OCI-LY1 (cell line): Measurements from ENCODE around the gene RPS21.

Experiments
- H2AFZ ChIP-seq: fragments of 200-600 bp; sonication (generic), shearing (Covaris generic); 2 replicates; pipeline ENCODE4 v1.6.0; 2014; ENCODE audit warnings: antibody characterized with exemption, mild to moderate bottlenecking, low read length
- H3F3A ChIP-seq: fragments of 200-600 bp; sonication (generic), shearing (Covaris generic); 2 replicates; pipeline ENCODE4 v1.6.0; 2014; ENCODE audit warnings: mild to moderate bottlenecking, antibody characterized with exemption, low read length, moderate library complexity; ENCODE audit not compliant: insufficient read depth
- H3K27ac ChIP-seq: fragments of 200-600 bp; sonication (generic); 2 replicates; pipeline ENCODE4 v1.5.1; 2014; ENCODE audit warnings: low read length, mixed run types, mild to moderate bottlenecking, low read depth; ENCODE audit not compliant: poor library complexity, severe bottlenecking
- H3K27me3 ChIP-seq: fragments of 200-600 bp; sonication (generic); 2 replicates; pipeline ENCODE4 v1.6.0; 2014; ENCODE audit warnings: antibody characterized with exemption, mild to moderate bottlenecking, low read length, moderate library complexity; ENCODE audit not compliant: insufficient read depth
- H3K36me3 ChIP-seq: fragments of 200-600 bp; sonication (generic); 2 replicates; pipeline ENCODE4 v1.6.1; 2014; ENCODE audit warnings: mild to moderate bottlenecking, antibody characterized with exemption, low read length, moderate library complexity, mixed read lengths; ENCODE audit not compliant: insufficient read depth
- H3K4me1 ChIP-seq: fragments of 200-600 bp; sonication (generic); 2 replicates; pipeline ENCODE4 v1.5.1; 2014; ENCODE audit warnings: mild to moderate bottlenecking, low read length, moderate library complexity; ENCODE audit not compliant: insufficient read depth, severe bottlenecking
- H3K4me2 ChIP-seq: fragments of 200-600 bp; sonication (generic), shearing (Covaris generic); 2 replicates; pipeline ENCODE4 v1.6.1; 2014; ENCODE audit warnings: low read length
- H3K4me3 ChIP-seq: fragments of 200-600 bp; sonication (generic); 2 replicates; pipeline ENCODE4 v1.5.1; 2014; ENCODE audit warnings: low read length, low read depth, mild to moderate bottlenecking, mixed read lengths; ENCODE audit not compliant: poor library complexity, severe bottlenecking
- H3K79me2 ChIP-seq: fragments of 200-600 bp; shearing (Covaris generic); 2 replicates; pipeline ENCODE4 v1.6.1; 2016; ENCODE audit warnings: mixed run types, low read length, mixed read lengths; ENCODE audit not compliant: insufficient read depth
- H3K9ac ChIP-seq: fragments of 200-600 bp; sonication (generic), shearing (Covaris generic); 2 replicates; pipeline ENCODE4 v1.6.1; 2014; ENCODE audit warnings: mild to moderate bottlenecking, low read length, mixed read lengths
- H3K9me2 ChIP-seq: fragments of 200-600 bp; sonication (generic), shearing (Covaris generic); 2 replicates; pipeline ENCODE4 v1.6.1; 2014; ENCODE audit warnings: low read depth, mild to moderate bottlenecking, low read length, mixed read lengths
- H3K9me3 ChIP-seq: fragments of 200-600 bp; shearing (Covaris generic); 2 replicates; pipeline ENCODE4 v1.6.1; 2014; ENCODE audit warnings: low read length, mixed read lengths
- H4K20me1 ChIP-seq: fragments of 200-600 bp; sonication (generic), shearing (Covaris generic); 2 replicates; pipeline ENCODE4 v1.6.0; 2016; ENCODE audit warnings: mild to moderate bottlenecking, low read length; ENCODE audit not compliant: insufficient read depth
- CTCF ChIP-seq: fragments of 200-600 bp; sonication (generic), shearing (Covaris generic); IDR thresholded peaks from 2 replicates; pipeline ENCODE4 v1.5.1; 2017; ENCODE audit warnings: mild to moderate bottlenecking, antibody characterized with exemption, low read length, moderate library complexity, mixed read lengths
- EZH2 ChIP-seq: fragments of 200-600 bp; sonication (generic), shearing (Covaris generic); IDR thresholded peaks from 2 replicates; pipeline ENCODE4 v1.8.0; 2017; ENCODE audit warnings: borderline replicate concordance, mixed run types, mild to moderate bottlenecking, antibody characterized with exemption, low read length, moderate library complexity, mixed read lengths

Gene RPS21

GRCh38 chr20:62374331-62375152 is 12.4 kb upstream of the RPS21 start:
- no peak overlapping the region for H3K9ac ChIP-seq
- no peaks in the 10 kb centered on the region for H3K4me1 ChIP-seq

GRCh38 chr20:62376112-62377063 is 10.5 kb upstream of the RPS21 start:
- Histone ChIP-seq H4K20me1 (no peaks in the 10 kb centered on the region), H3K27me3 (no peaks in the 10 kb centered on the region), H2AFZ (no peak overlapping the region), H3K9ac (no peak overlapping the region), H3K27ac (no peak overlapping the region), H3K9me2 (no peaks in the 10 kb centered on the region), H3K4me1 (no peaks in the 10 kb centered on the region), H3K4me3 (no peak overlapping the region), H3K36me3 (peaks cover 2% of the 10 kb centered on the region; the same call in 1 of the 2 replicates), H3K4me2 (no peak overlapping the region), H3K79me2 (no peaks in the 10 kb centered on the region), H3F3A (no peaks in the 10 kb centered on the region), H3K9me3 (no peaks in the 10 kb centered on the region)
- TF ChIP-seq EZH2 (no peak), CTCF (no peak)

More at GRCh38 chr20:62374331-62375152, 12.4 kb upstream of the RPS21 start:
- Histone ChIP-seq H2AFZ (no peak overlapping the region), H3K9me2 (no peaks in the 10 kb centered on the region), H3K9me3 (no peaks in the 10 kb centered on the region), H3K4me3 (no peak overlapping the region), H3K36me3 (no peaks in the 10 kb centered on the region), H3F3A (no peaks in the 10 kb centered on the region), H3K27me3 (0 out of 2 replicates have a peak, but pooled peaks cover 5% of the 10 kb centered on the region), H3K4me2 (no peak overlapping the region), H4K20me1 (no peaks in the 10 kb centered on the region), H3K27ac (no peak overlapping the region), H3K79me2 (no peaks in the 10 kb centered on the region)
- TF ChIP-seq EZH2, result no peak

- TF ChIP-seq CTCF (no peak), EZH2 (no peak)
- no peaks in the 10 kb centered on the region for H3K4me1 ChIP-seq
- H3K36me3 ChIP-seq, result peaks cover 8% of the 10 kb centered on the region
- no peaks in the 10 kb centered on the region for H3K27me3 ChIP-seq
- no peaks in the 10 kb centered on the region for H4K20me1 ChIP-seq
- no peak overlapping the region for H3K4me2 ChIP-seq
- no peaks in the 10 kb centered on the region for H3K79me2 ChIP-seq
- H2AFZ ChIP-seq, result no peak overlapping the region
- no peaks in the 10 kb centered on the region for H3F3A ChIP-seq
- no peak overlapping the region for H3K27ac ChIP-seq
- no peak overlapping the region for H3K9ac ChIP-seq
- no peaks in the 10 kb centered on the region for H3K9me3 ChIP-seq
- no peak overlapping the region for H3K4me3 ChIP-seq
- no peaks in the 10 kb centered on the region for H3K9me2 ChIP-seq
These were observed 9.8 kb upstream of the RPS21 start for GRCh38 chr20:62377064-62377461.
